Measurements from ENCODE around the gene MAPK12.

DNA sequence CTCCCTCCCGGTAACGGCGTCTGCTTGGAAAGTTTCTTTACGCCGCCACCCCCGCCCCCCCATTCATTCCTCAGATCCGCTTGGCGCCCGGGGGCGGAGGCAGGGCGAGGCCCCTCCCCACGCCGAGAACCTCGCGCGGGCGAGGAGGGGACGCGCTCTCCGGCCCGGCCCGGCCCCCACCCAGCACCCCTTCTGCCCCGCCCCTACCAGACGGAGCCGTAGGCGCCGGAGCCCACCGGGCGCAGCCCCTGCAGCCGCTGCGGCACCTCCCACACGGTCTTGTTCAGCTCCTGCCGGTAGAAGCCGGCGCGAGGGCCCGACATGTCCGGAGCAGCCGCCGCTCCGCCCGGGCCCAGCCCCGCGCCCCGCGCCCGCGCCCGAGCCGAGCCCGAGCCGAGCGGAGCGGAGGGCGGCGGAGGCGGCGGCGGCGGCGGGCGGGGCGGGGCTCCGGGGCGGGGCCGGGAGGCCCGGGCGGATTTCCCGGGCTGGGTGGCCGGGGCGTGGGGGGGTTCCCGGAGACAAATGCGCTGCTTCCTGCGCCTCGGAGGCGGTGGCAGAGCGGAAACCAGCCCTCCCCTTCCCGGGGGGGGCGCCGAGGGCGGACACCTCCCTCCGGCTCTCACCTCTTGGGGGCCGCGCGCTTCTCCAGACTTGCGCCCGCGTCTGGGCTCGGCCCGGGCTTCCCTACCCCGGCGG lies 8.6 kb upstream of the MAPK12 start, which contains the start of gene MAPK11:
- TF ChIP-seq, protein P1, sequence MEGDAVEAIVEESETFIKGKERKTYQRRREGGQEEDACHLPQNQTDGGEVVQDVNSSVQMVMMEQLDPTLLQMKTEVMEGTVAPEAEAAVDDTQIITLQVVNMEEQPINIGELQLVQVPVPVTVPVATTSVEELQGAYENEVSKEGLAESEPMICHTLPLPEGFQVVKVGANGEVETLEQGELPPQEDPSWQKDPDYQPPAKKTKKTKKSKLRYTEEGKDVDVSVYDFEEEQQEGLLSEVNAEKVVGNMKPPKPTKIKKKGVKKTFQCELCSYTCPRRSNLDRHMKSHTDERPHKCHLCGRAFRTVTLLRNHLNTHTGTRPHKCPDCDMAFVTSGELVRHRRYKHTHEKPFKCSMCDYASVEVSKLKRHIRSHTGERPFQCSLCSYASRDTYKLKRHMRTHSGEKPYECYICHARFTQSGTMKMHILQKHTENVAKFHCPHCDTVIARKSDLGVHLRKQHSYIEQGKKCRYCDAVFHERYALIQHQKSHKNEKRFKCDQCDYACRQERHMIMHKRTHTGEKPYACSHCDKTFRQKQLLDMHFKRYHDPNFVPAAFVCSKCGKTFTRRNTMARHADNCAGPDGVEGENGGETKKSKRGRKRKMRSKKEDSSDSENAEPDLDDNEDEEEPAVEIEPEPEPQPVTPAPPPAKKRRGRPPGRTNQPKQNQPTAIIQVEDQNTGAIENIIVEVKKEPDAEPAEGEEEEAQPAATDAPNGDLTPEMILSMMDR (IDR thresholded peaks at IDR 0.05): no peak
- TF ChIP-seq POLR2AphosphoS5 (IDR thresholded peaks at IDR 0.05; ENCODE audit: low read depth, low read length) (no peak; the same call in 1 of the 2 replicates), SIN3A (IDR thresholded peaks at IDR 0.05; ENCODE audit: borderline replicate concordance, insufficient read depth, low read depth, low read length) (no peak)
